Measurements from ENCODE around the gene MACROD2. TPM values are rescaled to one million over a fixed set of nuclear protein-coding genes. Genes with fewer than 3 reads are reported as not detected.

The MACROD2 gene
- total RNA-seq, 2 donors from 2014 or later = 8.0 to 19.4 TPM

GRCh38 chr20:14928083-14928482 is 932.8 kb downstream of the MACROD2 start:
- DNase-seq (ENCODE audit: low spot score) = no peak

GRCh38 chr20:14929388-14929787 is 934.1 kb downstream of the MACROD2 start:
- DNase-seq (ENCODE audit: low spot score) = no peak
- no peaks in the 10 kb centered on the region for H3K36me3 ChIP-seq
- H3K27me3 ChIP-seq (replicated peaks; ENCODE audit: insufficient read depth) = no peaks in the 10 kb centered on the region
- H3K4me1 ChIP-seq (replicated peaks) = no peaks in the 10 kb centered on the region
- WGBS = 97% methylated on average over 8 of the region's 8 CpGs
- H3K9me3 ChIP-seq = no peaks in the 10 kb centered on the region
- no peak for TF ChIP-seq POLR2A (IDR thresholded peaks at IDR 0.05)
- no peak for TF ChIP-seq CTCF (IDR thresholded peaks at IDR 0.05)
- no peak for TF ChIP-seq POLR2AphosphoS5 (IDR thresholded peaks at IDR 0.05)
- no peak overlapping the region for H3K27ac ChIP-seq
- intact Hi-C loops (cut with DNase I) = no loop called here
- no peak overlapping the region for H3K4me3 ChIP-seq

More at GRCh38 chr20:14928083-14928482, 932.8 kb downstream of the MACROD2 start:
- H3K9me3 ChIP-seq = no peaks in the 10 kb centered on the region
- intact Hi-C loops (cut with DNase I) = no loop called here
- no peak overlapping the region for H3K27ac ChIP-seq
- WGBS = 32% methylated on average over 3 of the region's 3 CpGs
- H3K27me3 ChIP-seq (replicated peaks; ENCODE audit: insufficient read depth) = no peaks in the 10 kb centered on the region
- H3K4me1 ChIP-seq (replicated peaks) = no peaks in the 10 kb centered on the region
- no peak overlapping the region for H3K4me3 ChIP-seq
- TF ChIP-seq CTCF (IDR thresholded peaks at IDR 0.05) = no peak
- TF ChIP-seq POLR2AphosphoS5 (IDR thresholded peaks at IDR 0.05) = no peak
- no peak for TF ChIP-seq POLR2A (IDR thresholded peaks at IDR 0.05)
- no peaks in the 10 kb centered on the region for H3K36me3 ChIP-seq

DNA sequence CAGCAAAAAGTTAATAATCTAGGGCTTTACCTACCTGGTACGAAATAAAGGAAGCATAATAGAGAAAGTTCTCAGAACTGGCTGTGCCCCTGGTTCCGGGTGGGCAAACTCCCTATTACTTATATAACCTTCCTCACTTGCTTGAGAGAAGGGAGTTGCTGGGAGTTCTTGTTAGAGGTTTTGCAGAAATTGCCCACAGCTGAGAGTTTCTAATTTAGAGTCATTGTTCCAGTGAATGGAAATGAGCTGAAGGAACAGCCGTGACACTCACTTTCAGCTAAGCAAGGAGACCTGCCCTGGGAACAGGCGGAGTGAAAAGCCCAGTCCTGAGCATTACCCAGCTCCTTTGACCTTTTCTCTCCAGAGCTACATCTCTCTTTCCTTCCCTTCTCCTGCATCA is 936.7 kb downstream of the MACROD2 start:
- no peak overlapping the region for H3K27ac ChIP-seq
- intact Hi-C loops (cut with DNase I) = no loop called here
- no peaks in the 10 kb centered on the region for H3K27me3 ChIP-seq (replicated peaks; ENCODE audit: insufficient read depth)
- no peaks in the 10 kb centered on the region for H3K4me1 ChIP-seq (replicated peaks)
- no peaks in the 10 kb centered on the region for H3K36me3 ChIP-seq
- 97% methylated on average over 4 of the region's 4 CpGs for WGBS
- no peak for DNase-seq (ENCODE audit: low spot score)
- no peak overlapping the region for H3K4me3 ChIP-seq
- H3K9me3 ChIP-seq = no peaks in the 10 kb centered on the region
- no peak for TF ChIP-seq POLR2AphosphoS5 (IDR thresholded peaks at IDR 0.05)
- no peak for TF ChIP-seq POLR2A (IDR thresholded peaks at IDR 0.05)
- TF ChIP-seq CTCF (IDR thresholded peaks at IDR 0.05) = no peak

GRCh38 chr20:14935285-14935684 is 940.0 kb downstream of the MACROD2 start:
- H3K27me3 ChIP-seq (replicated peaks; ENCODE audit: insufficient read depth) = no peaks in the 10 kb centered on the region

More at GRCh38 chr20:14935285-14935684, 940.0 kb downstream of the MACROD2 start:
- Histone ChIP-seq H3K4me3 (no peak overlapping the region), H3K4me1 (replicated peaks) (no peaks in the 10 kb centered on the region), H3K27ac (no peak overlapping the region), H3K9me3 (no peaks in the 10 kb centered on the region), H3K36me3 (no peaks in the 10 kb centered on the region)
- DNase-seq (ENCODE audit: low spot score) = no peak
- intact Hi-C loops (cut with DNase I) = no loop called here
- WGBS = 84% methylated on average over 1 of the region's 1 CpG
- TF ChIP-seq POLR2A (IDR thresholded peaks at IDR 0.05) = no peak
- TF ChIP-seq CTCF (IDR thresholded peaks at IDR 0.05) = no peak
- no peak for TF ChIP-seq POLR2AphosphoS5 (IDR thresholded peaks at IDR 0.05)
